HG03558 (cell line): ENCODE data around the gene CUL7.

Experiments used
- ATAC-seq: cut with Tn5 transposase; IDR thresholded peaks from one replicate; pipeline ENCODE4 v1.9.1; 2021; ENCODE audit warnings: moderate number of reproducible peaks; ENCODE audit not compliant: unreplicated experiment; ENCODE audit errors: extremely low read depth

The CUL7 gene

GRCh38 chr6:43077981-43078511 is 24.4 kb upstream of the CUL7 start:
- no peak for ATAC-seq

GRCh38 chr6:43077333-43077809 is 23.7 kb upstream of the CUL7 start:
- ATAC-seq: no peak

DNA sequence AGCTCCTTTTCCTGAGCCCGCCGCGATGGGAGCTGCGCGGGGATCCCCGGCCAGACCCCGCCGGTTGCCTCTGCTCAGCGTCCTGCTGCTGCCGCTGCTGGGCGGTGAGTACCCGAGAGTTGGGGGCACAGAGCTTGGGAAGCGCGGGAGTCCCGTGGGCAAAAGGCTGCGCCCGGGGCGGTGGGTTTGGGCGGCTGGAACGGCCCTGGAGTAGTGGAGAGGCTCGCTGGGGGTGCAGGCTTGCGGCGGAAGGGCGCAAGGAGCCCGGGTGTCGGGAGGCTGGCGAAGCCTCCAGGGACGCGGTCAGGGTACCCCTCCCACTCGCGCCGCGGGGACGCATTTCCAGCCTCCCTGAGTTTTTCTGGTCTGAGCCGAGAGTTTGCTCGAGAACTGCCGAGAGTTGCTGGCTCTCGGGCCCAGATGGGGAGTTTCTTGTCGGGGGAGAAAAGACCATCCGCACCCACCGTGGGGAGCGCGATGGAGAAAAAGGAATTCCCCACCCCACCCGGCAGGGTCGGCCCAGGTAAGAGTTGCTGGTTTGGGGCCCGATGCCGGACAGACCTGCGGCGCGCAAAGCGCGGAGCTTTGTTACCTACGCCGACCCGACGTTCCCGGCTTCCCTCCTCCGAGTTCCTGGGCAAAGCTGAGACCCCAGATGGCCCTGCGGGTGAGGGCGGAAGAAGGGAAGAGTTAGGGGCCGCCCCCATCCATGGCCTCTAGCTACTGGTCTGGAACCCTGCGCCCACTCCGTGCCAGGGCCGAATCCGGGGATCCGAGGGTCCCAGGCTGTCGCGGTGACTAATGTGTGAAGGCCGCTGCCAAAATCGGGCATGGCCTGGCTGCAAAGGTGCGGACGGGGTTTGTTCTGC is 23.0 kb upstream of the CUL7 start:
- ATAC-seq: no peak

- ATAC-seq: no peak
These were observed 22.2 kb upstream of the CUL7 start, which contains the start of gene PTK7 for GRCh38 chr6:43075670-43076463. Gene PTK7, plus strand, starts transcription at chr6:43076314. Its CDS starts 175 bp downstream, at chr6:43076489.

GRCh38 chr6:43074847-43075669 is 21.4 kb upstream of the CUL7 start:
- ATAC-seq: no peak

DNA sequence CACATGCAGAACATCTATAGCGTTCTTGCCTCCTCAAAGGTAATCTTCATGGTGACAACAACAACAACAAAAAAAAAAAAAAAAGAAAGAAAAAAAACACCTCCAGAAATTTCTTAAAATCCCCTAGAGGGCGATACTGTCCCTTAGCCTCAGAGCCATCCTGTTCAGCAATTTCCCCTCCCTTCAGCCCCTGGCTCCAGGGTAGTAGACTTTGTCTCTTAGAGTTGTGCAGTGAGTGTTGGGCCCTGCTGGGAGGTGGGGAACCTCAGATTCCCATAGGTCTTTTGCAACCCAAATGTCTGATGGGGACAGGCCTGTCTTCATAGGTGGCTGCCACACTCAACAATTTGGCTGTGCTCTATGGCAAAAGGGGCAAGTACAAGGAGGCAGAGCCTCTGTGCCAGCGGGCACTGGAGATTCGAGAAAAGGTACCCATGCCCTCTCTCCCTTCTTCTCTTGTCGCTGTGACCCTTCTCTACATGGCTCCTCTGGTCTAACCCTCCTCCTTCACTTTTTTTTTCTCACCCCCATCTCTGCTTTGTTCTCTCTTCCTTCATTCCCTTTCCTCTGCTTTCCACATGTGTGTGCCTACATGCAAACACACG is 16.5 kb upstream of the CUL7 start:
- no peak for ATAC-seq

- ATAC-seq: no peak
These were observed 9.2 kb upstream of the CUL7 start for GRCh38 chr6:43062818-43063217.

GRCh38 chr6:43061861-43062260 is 8.2 kb upstream of the CUL7 start:
- ATAC-seq: no peak

GRCh38 chr6:43060755-43061633 is 7.3 kb upstream of the CUL7 start:
- ATAC-seq: no peak

GRCh38 chr6:43060034-43060754 is 6.5 kb upstream of the CUL7 start:
- no peak for ATAC-seq

DNA sequence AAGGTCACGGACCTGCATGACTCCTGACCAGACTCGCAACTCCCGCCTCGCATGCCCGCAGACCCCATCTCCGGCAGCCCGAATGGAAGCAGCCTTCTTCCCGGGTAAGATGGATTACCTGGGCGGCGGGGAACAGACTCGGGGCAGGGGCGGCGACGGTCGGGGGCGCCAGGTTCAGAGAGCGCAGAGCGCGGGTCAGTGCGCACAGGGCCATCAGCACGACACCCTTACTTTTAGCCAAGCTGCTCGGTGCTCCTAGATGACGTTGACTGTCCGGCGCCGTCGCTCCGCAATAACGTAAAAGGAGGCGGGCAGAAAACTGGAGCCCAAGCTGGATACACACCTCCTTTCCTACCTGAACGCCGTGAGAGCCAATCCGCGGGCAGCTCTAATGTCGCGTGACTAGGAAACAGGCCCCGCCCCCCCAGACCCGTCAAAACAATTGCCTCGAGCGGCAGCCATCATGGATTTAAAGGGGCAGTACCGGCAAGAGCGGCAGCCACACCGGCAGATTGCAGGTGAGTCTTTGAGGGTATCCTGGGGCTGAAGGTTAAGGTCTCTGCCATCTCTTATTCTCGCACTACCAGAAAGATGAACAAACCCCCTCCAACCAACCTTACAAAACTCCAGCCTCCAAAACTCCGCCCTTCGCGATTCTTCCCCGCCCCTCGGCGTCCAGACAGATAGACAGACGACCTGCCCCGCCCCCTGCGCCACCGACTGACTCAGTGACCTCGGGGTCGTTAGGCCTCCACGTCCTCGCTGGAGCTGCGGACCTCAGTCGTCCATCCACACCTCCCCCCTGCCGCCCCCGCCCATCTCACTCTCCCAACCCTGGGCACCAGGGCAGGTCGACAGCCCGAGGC is 5.8 kb upstream of the CUL7 start, which contains the start of the genes KLC4 and MRPL2:
Gene KLC4 (plus strand): TSS at position 464 of the 866 bp plus-strand sequence. CDS start 1,705 bp downstream, outside the sequence.
Gene MRPL2 (minus strand): TSS at position 267 of the 866 bp plus-strand sequence. CDS start 53 bp downstream, at position 214.
- ATAC-seq: peak; percentile 46

GRCh38 chr6:43058531-43058930 is 4.9 kb upstream of the CUL7 start:
- no peak for ATAC-seq

- ATAC-seq: no peak
These were observed 2.3 kb upstream of the CUL7 start for GRCh38 chr6:43055966-43056365.

DNA sequence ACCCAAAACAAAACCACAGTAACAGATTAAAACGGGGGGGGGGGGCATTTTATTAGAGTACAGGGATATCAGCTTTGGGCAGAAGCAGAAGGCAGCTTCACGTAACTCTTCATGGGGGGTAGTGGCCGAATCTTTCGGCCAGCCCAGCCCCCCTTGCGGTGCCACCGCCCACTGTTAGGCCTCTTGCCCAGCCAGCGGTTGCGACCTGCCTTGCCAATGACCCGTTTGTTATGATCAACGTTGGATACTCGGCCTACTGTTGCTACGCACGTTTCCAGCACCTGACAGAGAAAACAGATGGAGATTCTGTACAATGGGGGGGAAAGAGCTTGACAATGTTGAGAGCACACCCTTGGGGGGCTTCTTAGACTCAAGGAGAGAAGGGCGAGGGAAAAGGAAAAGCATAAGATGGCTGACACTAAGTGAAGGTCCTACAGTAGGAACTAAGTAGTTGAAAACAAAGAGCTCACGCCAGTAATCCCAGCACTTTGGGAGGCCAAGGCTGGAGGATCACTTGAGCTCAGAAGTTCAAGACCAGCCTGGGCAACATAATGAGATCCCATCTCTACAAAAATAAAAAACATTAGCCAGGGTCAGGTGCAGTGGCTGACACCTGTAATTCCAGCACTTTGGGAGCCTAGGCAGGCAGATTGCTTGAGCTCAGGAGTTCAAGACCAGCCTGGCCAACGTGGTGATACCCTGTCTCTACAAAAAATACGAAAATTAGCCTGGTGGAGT is 724 bp upstream of the CUL7 start:
- ATAC-seq: no peak

GRCh38 chr6:43052842-43053544 is 658 bp downstream of the CUL7 start:
- ATAC-seq: no peak
